Neural cell (in vitro differentiated cells): ENCODE data around the gene THTPA. TPM values are rescaled to one million over a fixed set of nuclear protein-coding genes. Genes with fewer than 3 reads are reported as not detected.
A peak's percentile ranks its signal among the peaks of the same experiment; 100 is the strongest.

Experiments used
- H2AFZ ChIP-seq: fragments of 200-600, 300-800 bp; sonication (generic), shearing (Covaris generic); 2 replicates; pipeline ENCODE4 v1.6.0; 2014; ENCODE audit warnings: low read depth, mild to moderate bottlenecking, antibody characterized with exemption, low read length, moderate library complexity
- H3F3A ChIP-seq: fragments of 200-600 bp; shearing (Covaris generic); 2 replicates; pipeline ENCODE4 v1.6.1; 2016; ENCODE audit warnings: mild to moderate bottlenecking, moderate library complexity, mixed read lengths, antibody characterized with exemption, low read length; ENCODE audit not compliant: insufficient read depth, poor library complexity, severe bottlenecking
- H3K27ac ChIP-seq: fragments of 200-600, 300-800 bp; sonication (generic), shearing (Covaris generic); 2 replicates; pipeline ENCODE4 v1.5.1; 2014; ENCODE audit warnings: mild to moderate bottlenecking, low read length, moderate library complexity
- H3K27me3 ChIP-seq: fragments of 300-800, 200-600 bp; sonication (generic), shearing (Covaris generic); 2 replicates; pipeline ENCODE4 v1.6.0; 2014; ENCODE audit warnings: mild to moderate bottlenecking, low read depth, low read length, moderate library complexity; ENCODE audit not compliant: insufficient read depth
- H3K36me3 ChIP-seq: fragments of 300-800, 200-600 bp; sonication (generic), shearing (Covaris generic); 2 replicates; pipeline ENCODE4 v1.5.1; 2014; ENCODE audit warnings: mild to moderate bottlenecking, antibody characterized with exemption, low read length, moderate library complexity; ENCODE audit not compliant: insufficient read depth
- H3K4me2 ChIP-seq: fragments of 300-800, 200-600 bp; sonication (generic), shearing (Covaris generic); 2 replicates; pipeline ENCODE4 v1.6.0; 2014; ENCODE audit warnings: mild to moderate bottlenecking, low read length
- H3K4me3 ChIP-seq: fragments of 300-800, 200-600 bp; sonication (generic), shearing (Covaris generic); 2 replicates; pipeline ENCODE4 v1.5.1; 2014; ENCODE audit warnings: mild to moderate bottlenecking, low read length, moderate library complexity
- H3K79me2 ChIP-seq: fragments of 200-600 bp; shearing (Covaris generic); replicated peaks from 2 replicates; pipeline ENCODE4 v1.6.0; 2014; ENCODE audit warnings: mild to moderate bottlenecking, low read length, moderate library complexity; ENCODE audit not compliant: insufficient read depth
- H3K9ac ChIP-seq: fragments of 300-800, 200-600 bp; sonication (generic), shearing (Covaris generic); 2 replicates; pipeline ENCODE4 v1.6.1; 2016; ENCODE audit warnings: mild to moderate bottlenecking, low read length, mixed read lengths
- H3K9me2 ChIP-seq: fragments of 200-600 bp; shearing (Covaris generic); 2 replicates; pipeline ENCODE4 v1.6.1; 2016; ENCODE audit warnings: mild to moderate bottlenecking, low read length, mixed read lengths; ENCODE audit not compliant: insufficient read depth
- H3K9me3 ChIP-seq: fragments of 200-600, 300-800 bp; sonication (generic), shearing (Covaris generic); 2 replicates; pipeline ENCODE4 v1.6.1; 2016; ENCODE audit warnings: mild to moderate bottlenecking, mixed run types, low read length, moderate library complexity, mixed read lengths
- H4K20me1 ChIP-seq: fragments of 200-600 bp; shearing (Covaris generic); 2 replicates; pipeline ENCODE4 v1.6.1; 2016; ENCODE audit warnings: mild to moderate bottlenecking, mixed run types; ENCODE audit not compliant: insufficient read depth
- CTCF ChIP-seq: fragments of 450-650 bp; IDR thresholded peaks from 2 replicates; pipeline ENCODE4 v1.5.1; 2014; ENCODE audit warnings: antibody characterized with exemption, mild to moderate bottlenecking, moderate library complexity; ENCODE audit not compliant: poor library complexity, severe bottlenecking
- EP300 ChIP-seq: fragments of 450-650 bp; conservative IDR thresholded peaks from 2 replicates; pipeline ENCODE4 v1.6.1; 2014; ENCODE audit warnings: antibody characterized with exemption, mild to moderate bottlenecking, moderate library complexity; ENCODE audit not compliant: poor library complexity, severe bottlenecking
- EZH2 ChIP-seq: fragments of 200-600, 300-800 bp; shearing (Covaris generic), sonication (generic); IDR thresholded peaks from 2 replicates; pipeline ENCODE4 v1.6.1; 2014; ENCODE audit warnings: antibody characterized with exemption, low read length, borderline replicate concordance, mild to moderate bottlenecking; ENCODE audit not compliant: insufficient read depth, poor library complexity, severe bottlenecking
- MXI1 ChIP-seq: fragments of 450-650 bp; conservative IDR thresholded peaks from 2 replicates; pipeline ENCODE4 v1.6.1; 2014; ENCODE audit warnings: antibody characterized with exemption, mild to moderate bottlenecking; ENCODE audit not compliant: poor library complexity, severe bottlenecking
- POLR2AphosphoS5 ChIP-seq: IDR thresholded peaks from 2 replicates; pipeline ENCODE4 v1.6.1; 2012
- RAD21 ChIP-seq: fragments of 450-650 bp; conservative IDR thresholded peaks from 2 replicates; pipeline ENCODE4 v1.6.1; 2014; ENCODE audit warnings: antibody characterized with exemption, mild to moderate bottlenecking, moderate library complexity
- SMC3 ChIP-seq: fragments of 450-650 bp; conservative IDR thresholded peaks from 2 replicates; pipeline ENCODE4 v1.6.1; 2014; ENCODE audit warnings: antibody characterized with exemption, mild to moderate bottlenecking, moderate library complexity; ENCODE audit not compliant: poor library complexity
- TAF1 ChIP-seq: IDR thresholded peaks from 2 replicates; pipeline ENCODE4 v1.6.1; 2012; ENCODE audit warnings: low read depth
- polyA plus RNA-seq: library from polyadenylated mRNA; depleted of rRNA; stranded (reverse); fragments of >200 nt; gene quantifications from 2 replicates; pipeline ENCODE4 v1.2.3, GENCODE V29; 2014
- TF ChIP-seq, protein P1 (sequence below): IDR thresholded peaks from 2 replicates; pipeline ENCODE4 v1.6.1; 2012; ENCODE audit warnings: borderline replicate concordance

Gene THTPA
- polyA plus RNA-seq, 1 donor from 2014 or later = 51.3 TPM

GRCh38 chr14:23564181-23564812 is 8.2 kb downstream of the THTPA start:
- Histone ChIP-seq H3K27me3 (no peaks in the 10 kb centered on the region), H3K79me2 (no peaks in the 10 kb centered on the region), H3K36me3 (no peaks in the 10 kb centered on the region), H4K20me1 (no peaks in the 10 kb centered on the region), H3F3A (no peaks in the 10 kb centered on the region), H3K9me2 (no peaks in the 10 kb centered on the region), H3K4me3 (no peak overlapping the region), H3K4me2 (no peak overlapping the region), H2AFZ (no peak overlapping the region), H3K27ac (no peak overlapping the region), H3K9me3 (no peaks in the 10 kb centered on the region), H3K9ac (no peak overlapping the region)
- no peak for TF ChIP-seq RAD21
- TF ChIP-seq EZH2 = no peak
- TF ChIP-seq TAF1 = peak; percentile 1
- no peak for TF ChIP-seq SMC3
- TF ChIP-seq, protein P1, sequence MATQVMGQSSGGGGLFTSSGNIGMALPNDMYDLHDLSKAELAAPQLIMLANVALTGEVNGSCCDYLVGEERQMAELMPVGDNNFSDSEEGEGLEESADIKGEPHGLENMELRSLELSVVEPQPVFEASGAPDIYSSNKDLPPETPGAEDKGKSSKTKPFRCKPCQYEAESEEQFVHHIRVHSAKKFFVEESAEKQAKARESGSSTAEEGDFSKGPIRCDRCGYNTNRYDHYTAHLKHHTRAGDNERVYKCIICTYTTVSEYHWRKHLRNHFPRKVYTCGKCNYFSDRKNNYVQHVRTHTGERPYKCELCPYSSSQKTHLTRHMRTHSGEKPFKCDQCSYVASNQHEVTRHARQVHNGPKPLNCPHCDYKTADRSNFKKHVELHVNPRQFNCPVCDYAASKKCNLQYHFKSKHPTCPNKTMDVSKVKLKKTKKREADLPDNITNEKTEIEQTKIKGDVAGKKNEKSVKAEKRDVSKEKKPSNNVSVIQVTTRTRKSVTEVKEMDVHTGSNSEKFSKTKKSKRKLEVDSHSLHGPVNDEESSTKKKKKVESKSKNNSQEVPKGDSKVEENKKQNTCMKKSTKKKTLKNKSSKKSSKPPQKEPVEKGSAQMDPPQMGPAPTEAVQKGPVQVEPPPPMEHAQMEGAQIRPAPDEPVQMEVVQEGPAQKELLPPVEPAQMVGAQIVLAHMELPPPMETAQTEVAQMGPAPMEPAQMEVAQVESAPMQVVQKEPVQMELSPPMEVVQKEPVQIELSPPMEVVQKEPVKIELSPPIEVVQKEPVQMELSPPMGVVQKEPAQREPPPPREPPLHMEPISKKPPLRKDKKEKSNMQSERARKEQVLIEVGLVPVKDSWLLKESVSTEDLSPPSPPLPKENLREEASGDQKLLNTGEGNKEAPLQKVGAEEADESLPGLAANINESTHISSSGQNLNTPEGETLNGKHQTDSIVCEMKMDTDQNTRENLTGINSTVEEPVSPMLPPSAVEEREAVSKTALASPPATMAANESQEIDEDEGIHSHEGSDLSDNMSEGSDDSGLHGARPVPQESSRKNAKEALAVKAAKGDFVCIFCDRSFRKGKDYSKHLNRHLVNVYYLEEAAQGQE = no peak
- no peak for TF ChIP-seq EP300
- no peak for TF ChIP-seq MXI1
- TF ChIP-seq POLR2AphosphoS5 = no peak
- TF ChIP-seq CTCF = no peak

DNA sequence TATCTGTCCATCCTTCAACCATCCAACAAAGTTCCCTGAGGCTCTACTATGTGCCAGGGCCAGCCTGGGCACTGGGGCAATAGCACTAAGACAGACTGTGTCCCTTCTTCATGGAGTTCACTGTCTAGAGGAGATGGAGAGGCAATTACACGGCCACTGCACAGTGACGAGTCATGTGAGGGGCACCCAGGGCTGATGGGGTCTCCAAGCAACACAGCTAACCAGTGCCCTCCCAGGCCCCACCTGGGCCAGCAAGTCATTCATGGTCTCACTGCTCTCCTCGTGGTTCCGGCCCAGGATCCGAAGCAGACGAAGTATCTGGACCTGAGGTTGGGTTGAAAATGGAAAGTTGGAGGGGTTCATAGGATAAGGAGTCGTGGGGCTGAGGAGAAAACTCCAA is 8.8 kb downstream of the THTPA start:
- Histone ChIP-seq H3K36me3 (no peaks in the 10 kb centered on the region), H3K9me3 (no peaks in the 10 kb centered on the region), H3K9ac (no peak overlapping the region), H2AFZ (no peak overlapping the region), H3K27me3 (no peaks in the 10 kb centered on the region), H3K4me3 (no peak overlapping the region), H3K4me2 (no peak overlapping the region), H3F3A (no peaks in the 10 kb centered on the region), H4K20me1 (no peaks in the 10 kb centered on the region), H3K27ac (no peak overlapping the region), H3K79me2 (no peaks in the 10 kb centered on the region), H3K9me2 (no peaks in the 10 kb centered on the region)
- TF ChIP-seq, protein P1 = no peak
- no peak for TF ChIP-seq EZH2
- no peak for TF ChIP-seq MXI1
- TF ChIP-seq SMC3 = no peak
- TF ChIP-seq EP300 = no peak
- no peak for TF ChIP-seq RAD21
- TF ChIP-seq POLR2AphosphoS5 = no peak
- TF ChIP-seq CTCF = no peak
- TF ChIP-seq TAF1 = no peak
